CD1c-positive myeloid dendritic cell (primary cell): ENCODE data around the gene PFAS.
"Not testable (repeated sequence)": the region's sequence is repeated elsewhere in the genome, so short reads cannot be mapped to it uniquely, and the experiment has no call there.

Experiments
- DNase-seq: peaks from one replicate; pipeline ENCODE4 v3.0.0-alpha.2; 2016; ENCODE audit errors: extremely low spot score

Gene PFAS

DNA sequence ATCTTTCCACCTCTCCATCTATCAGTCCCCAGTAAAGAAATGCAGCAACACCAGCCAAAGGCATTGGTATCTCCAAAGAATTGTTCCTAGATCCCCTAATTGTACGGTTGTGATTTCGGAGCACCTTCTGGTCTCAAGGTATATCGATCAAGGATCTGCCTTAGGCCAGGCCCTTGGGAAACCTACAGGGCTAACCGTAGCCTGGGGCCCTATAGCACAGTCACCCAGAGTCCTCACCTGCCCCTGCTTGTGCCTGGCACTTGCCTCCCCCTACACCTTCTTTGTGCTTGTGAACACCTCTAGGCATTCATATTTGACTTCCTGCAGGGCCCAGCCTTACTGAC is 21.9 kb upstream of the PFAS start:
- DNase-seq: no peak

DNA sequence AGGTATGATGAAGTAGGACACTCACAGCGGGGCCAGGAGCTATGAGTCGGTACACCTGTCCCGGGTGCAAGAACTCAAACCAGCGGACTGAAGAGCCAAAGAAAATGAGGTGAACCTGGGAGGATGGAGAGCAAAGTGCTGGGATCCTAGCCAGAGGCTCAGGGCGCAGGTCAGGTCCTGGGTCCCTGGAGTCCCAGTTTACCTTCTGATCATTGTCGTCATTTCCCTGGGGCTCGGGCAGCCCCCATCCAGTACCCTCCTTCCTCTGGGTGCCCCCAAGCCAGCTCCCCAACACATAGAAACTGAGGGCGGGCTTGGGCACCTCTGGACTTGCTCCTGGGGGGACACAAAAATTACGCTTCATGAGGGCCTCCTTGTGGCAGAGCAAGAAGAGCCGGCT is 17.4 kb upstream of the PFAS start:
- no peak for DNase-seq

DNA sequence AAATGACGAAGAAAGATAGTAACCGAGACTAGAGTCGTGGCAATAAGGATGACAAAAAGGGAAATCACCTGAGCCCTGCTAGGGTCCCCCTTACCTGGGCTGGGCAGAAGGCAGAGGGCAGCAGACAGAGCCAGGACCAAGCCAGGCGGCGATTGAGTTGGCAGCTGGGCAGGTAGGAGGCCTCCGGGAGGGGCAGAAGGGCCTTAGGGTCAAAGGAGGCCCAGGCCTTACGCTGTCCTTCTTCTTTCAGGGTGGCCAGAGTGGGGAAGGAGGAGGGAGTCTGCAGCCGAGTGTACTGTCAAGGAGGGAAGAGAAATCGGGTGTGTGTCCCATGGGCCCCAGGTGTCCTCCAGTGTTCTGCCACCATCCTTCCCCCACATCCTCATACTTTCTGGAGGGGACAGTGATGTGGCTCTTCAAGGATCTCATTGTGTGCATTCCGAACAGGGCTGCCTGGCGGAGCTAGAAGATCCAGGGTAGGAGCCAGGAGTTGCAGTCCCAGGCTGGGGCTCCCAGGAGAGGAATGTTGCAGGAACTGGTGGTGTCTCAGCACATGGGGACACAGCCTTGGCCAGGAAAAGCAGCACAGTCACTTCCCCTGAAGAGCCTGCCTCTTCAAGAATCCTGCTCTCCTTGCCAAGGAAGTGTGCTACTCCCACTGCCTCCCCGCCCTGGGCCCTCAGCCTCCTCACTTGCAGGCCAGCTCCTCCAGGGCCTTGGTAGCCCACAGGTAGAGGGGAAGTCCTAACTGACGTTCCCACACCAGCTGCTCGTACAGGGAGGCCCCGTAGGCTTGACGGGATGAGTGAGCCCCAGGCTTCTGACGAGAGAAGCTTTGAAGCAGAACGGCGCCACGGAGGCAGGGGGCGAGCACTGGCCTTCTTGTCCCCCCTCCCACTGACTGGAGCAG is 14.5 kb upstream of the PFAS start:
- no peak for DNase-seq

DNA sequence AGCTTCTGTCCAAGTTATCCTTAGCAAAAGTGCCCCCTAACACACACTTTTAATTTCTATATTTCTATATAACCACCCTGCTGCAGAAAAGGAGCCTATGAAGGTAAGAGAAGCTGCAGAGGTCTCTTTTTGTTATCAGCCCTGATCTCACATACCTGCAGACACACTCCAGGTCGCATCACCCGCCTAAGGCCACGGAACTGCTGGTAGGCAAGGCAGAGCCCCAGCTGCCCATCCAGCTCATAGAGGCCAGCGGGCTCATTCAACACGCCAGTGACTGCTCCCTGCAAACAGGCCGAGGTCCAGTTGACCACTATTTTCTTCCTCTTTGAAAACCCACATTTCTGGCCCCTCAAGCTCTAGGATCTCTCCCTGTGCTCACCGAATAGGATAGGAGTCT is 13.4 kb upstream of the PFAS start:
- no peak for DNase-seq

GRCh38 chr17:8237175-8237574 is 11.9 kb upstream of the PFAS start:
- DNase-seq: no peak

DNA sequence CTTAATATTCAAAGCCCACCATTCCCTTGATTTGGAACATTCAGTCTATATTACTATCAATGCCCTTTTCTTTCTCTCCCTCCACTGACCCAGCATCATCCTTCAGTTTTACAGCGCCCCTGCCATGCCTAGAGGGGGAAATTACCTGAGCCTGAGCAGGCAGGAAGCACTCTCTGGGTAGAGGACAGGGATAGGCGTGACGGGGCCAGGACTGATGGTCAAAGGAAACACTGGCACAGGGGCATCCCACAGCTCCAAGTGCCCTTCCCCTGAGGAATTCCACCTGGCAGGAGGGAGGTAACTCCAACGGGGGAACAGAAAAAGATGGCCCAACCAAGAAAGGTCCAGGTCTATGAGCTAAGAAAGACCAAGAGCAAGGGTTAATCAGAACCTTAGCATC is 11.2 kb upstream of the PFAS start:
- no peak for DNase-seq

DNA sequence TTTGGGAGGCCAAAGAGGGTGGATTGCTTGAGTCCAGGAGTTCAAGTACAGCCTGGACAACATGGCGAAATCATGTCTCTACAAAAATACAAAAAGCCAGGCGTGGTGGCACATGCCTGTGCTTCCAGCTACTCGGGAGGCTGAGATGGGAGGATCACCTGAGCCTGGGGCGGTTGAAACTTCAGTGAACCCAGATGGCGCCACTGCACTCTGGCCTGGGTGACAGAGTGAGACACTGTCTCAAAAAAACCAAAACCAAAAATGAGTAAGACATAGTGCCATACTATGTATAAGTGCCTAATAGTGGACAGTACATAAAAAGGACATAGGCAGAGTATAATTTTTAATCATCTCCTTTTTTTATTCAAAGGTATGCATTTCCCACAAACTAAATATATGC is 5.3 kb upstream of the PFAS start:
- no peak for DNase-seq

DNA sequence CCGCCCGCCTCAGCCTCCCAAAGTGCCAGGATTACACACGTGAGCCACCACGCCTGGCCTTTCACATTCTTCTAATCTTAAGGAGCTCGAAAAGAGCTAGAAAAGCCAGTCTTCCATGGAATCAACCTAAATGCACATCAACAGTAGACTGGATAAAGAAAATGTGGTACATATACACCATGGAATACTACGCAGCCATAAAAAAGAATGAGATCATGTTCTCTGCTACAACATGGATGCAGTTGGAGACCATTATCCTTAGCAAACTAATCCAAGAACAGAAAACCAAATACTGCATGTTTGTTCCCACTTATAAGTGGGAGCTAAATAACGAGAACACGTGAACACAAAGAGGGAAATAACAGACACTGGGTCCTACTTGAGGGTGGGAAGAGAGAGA is 4.3 kb upstream of the PFAS start:
- DNase-seq: no peak

DNA sequence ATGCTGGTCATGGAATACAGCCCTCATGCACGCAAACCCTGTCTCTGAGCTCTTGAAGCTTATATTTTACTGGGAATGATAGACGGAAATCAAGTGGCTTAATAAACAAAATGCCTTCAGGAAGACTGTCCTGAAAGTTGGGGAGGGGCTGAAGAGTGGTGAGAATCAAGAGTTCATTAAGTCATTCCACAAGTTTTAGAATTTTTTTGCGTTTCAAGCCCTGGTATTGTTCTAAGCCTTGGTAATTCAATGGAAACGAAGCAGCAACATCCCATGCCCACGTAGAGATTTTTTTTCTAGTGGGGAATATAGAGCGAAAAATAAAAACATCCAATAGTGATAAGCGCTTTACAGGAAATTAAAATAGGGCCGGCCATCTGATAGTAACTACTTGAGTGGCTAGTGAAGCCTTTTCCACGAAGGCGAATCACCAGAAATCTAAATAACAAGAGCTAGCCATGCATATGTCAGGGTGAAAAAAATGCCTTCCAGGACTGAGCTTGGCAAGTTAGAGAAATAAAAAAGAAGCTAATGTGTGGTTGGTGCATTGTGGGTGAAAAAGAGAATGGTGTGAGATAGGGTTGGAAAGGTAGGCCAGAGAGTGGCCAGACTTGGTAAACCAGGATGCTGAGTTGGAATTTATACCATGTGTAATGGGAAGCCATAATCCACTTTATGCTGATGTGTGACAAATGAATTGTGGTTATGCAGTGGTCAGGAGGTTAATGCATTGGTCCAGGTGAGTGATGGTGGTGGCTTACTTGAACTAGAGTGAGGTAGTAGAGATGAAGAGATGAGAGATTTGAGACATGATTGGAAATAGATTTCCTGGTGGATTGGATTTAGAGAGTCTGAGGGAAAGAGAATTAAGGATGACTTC is 772 bp downstream of the PFAS start:
- no peak for DNase-seq

GRCh38 chr17:8251411-8251810 is 2.3 kb downstream of the PFAS start:
- not testable (repeated sequence) for DNase-seq

DNA sequence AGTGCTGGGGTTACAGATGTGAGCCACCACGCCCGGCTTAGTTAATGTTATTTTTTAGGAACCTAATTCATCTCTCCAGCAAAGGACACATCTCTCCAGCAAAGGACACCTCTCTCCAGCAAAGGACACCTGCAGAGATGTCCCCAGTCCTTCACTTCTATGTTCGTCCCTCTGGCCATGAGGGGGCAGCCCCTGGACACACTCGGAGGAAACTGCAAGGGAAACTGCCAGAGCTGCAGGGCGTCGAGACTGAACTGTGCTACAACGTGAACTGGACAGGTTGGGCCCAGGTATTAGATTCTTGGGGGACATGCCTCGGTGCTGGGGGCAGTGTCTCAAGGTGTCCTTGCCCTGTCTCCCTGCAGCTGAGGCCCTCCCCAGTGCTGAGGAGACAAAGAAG is 4.7 kb downstream of the PFAS start:
- DNase-seq: no peak

- no peak for DNase-seq
Measured at GRCh38 chr17:8254881-8255280, 5.8 kb downstream of the PFAS start.

DNA sequence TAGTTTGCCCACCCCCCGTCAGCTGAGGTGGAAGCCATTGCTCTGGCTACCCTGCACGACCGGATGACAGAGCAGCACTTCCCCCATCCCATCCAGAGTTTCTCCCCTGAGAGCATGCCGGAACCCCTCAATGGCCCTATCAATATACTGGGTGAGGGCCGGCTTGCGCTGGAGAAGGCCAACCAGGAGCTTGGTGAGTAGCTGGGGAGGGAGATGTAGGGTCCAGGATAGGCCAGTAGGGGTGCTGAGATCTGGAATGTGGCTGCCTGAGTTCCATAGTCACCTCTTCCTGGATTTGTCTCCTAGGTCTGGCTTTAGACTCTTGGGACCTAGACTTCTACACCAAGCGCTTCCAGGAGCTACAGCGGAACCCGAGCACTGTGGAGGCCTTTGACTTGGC is 6.4 kb downstream of the PFAS start:
- no peak for DNase-seq

DNA sequence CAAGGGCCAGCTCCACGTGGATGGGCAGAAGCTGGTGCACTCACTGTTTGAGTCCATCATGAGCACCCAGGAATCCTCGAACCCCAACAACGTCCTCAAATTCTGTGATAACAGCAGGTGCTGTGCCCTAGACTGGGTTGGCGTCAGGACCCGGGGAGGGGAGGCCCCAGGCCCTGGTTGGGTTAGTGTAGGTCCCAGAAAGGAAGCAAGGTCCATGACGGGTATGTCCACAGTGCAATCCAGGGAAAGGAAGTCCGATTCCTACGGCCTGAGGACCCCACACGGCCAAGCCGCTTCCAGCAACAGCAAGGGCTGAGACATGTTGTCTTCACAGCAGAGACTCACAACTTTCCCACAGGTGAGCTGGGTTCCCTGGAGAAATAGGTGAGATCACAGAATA is 7.2 kb downstream of the PFAS start:
- DNase-seq: no peak

- no peak for DNase-seq
Measured at GRCh38 chr17:8256691-8257090, 7.6 kb downstream of the PFAS start.

DNA sequence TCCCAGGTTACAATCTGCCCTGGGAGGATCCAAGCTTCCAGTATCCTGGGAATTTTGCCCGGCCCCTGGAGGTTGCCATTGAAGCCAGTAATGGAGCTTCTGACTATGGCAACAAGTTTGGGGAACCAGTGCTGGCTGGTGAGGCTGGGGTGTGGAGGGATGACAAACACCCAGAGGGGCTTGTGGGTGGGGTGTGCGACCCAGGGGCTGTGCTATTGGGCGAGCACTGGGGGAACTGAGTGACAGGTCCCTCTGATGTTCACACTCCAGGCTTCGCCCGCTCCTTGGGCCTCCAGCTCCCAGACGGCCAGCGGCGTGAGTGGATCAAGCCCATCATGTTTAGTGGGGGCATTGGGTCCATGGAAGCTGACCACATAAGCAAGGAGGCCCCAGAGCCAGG is 8.7 kb downstream of the PFAS start:
- no peak for DNase-seq

- no peak for DNase-seq
Measured at GRCh38 chr17:8264320-8264719, 15.2 kb downstream of the PFAS start.

DNA sequence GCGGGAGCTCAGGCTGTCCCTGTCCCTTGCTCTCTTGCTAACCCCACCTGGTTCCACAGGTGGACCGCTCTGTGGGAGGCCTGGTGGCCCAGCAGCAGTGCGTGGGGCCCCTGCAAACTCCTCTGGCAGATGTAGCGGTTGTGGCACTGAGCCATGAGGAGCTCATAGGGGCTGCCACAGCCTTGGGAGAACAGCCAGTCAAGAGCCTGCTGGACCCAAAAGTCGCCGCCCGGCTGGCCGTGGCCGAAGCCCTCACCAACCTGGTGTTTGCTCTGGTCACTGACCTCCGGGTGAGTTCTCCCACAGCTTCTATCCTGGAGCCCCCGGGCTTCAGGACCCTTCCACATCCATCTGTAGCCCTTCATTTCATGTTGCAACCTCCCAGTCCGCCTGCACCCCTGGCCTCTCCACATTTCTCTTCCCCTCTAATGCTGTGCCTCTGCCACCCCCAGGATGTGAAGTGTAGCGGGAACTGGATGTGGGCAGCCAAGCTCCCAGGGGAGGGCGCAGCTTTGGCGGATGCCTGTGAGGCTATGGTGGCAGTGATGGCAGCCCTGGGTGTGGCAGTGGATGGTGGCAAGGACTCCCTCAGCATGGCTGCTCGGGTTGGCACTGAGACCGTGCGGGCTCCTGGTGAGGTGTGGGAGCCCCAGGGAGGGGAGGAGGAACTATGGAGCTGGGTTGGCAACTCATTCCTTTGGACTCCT is 15.9 kb downstream of the PFAS start:
- no peak for DNase-seq

DNA sequence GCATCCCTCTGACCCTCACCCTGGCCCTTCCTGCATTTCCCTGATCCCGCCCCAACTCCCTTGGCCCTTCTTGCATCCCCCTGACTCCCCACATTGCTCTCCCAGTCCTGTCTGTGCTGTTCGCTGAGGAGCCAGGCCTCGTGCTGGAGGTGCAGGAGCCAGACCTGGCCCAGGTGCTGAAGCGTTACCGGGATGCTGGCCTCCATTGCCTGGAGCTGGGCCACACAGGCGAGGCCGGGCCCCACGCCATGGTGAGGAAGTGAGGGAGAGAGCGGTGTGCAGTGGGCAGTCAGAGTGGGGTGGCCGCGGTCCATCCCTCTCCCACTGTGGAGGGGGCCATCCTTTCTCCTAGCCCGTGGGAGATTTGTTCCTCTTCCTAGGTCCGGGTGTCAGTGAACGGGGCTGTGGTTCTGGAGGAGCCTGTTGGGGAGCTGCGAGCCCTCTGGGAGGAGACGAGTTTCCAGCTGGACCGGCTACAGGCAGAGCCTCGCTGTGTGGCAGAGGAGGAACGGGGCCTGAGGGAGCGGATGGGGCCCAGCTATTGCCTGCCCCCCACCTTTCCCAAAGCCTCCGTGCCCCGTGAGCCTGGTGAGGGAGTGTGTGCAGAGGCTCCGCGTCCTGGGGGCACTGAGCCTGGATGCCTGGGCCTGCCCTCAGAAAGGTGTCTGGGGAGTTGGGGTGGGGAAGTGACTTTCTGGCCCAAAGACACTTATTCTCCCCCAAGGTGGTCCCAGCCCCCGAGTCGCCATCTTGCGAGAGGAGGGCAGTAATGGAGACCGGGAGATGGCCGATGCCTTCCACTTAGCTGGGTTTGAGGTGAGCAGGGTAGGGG is 17.8 kb downstream of the PFAS start:
- DNase-seq: no peak

DNA sequence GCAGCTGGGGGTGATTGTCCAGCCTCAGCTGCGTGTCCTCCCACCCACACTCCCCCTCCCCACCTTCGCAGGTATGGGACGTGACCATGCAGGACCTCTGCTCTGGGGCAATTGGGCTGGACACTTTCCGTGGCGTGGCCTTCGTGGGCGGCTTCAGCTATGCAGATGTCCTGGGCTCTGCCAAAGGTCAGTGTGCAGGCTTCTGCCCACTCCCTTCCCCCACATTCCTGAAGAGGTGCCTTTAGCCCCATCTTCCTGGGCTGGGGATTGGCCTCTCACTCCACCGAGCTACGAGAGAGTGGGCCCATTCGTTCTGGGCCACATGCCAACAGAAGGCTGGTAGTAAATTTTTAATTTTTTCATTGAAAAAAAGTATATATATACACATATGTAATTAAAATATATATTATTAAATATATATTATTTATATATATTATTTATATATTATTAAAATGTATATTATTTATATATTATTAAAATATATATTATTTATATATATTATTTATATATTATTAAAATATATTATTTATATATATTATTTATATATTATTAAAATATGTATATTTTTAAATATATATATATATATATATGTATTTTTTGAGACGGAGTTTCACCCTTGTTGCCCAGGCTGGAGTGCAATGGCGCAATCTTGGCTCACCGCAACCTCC is 18.5 kb downstream of the PFAS start:
- no peak for DNase-seq
